Cardiac muscle cell (in vitro differentiated cells and primary cell): ENCODE measurements around the gene CACNA1A. TPM values are rescaled to one million over a fixed set of nuclear protein-coding genes. Genes with fewer than 3 reads are reported as not detected.

Source experiments
- DNase-seq, 2 donors: peaks; one replicate each; pipeline versions ENCODE4 v3.0.0 to v3.0.0-alpha.2; 2010 to 2017; ENCODE audit warnings: low read depth in 1 of 2, low spot score in 1 of 2
- H3K27ac ChIP-seq: fragments of 200-600 bp; sonication (generic); 2 replicates; pipeline ENCODE4 v1.5.1; 2016
- H3K27me3 ChIP-seq: fragments of 200-600 bp; sonication (generic); 2 replicates; pipeline ENCODE4 v1.6.0; 2016; ENCODE audit warnings: control low read depth
- H3K36me3 ChIP-seq: fragments of 200-600 bp; sonication (generic); 2 replicates; pipeline ENCODE4 v1.5.1; 2016; ENCODE audit warnings: control low read depth
- H3K4me1 ChIP-seq: fragments of 200-600 bp; sonication (generic); 2 replicates; pipeline ENCODE4 v1.8.1; 2017; ENCODE audit warnings: low read depth, mild to moderate bottlenecking, mixed run types
- H3K4me3 ChIP-seq: fragments of 200-600 bp; sonication (generic); 2 replicates; pipeline ENCODE4 v1.5.1; 2016; ENCODE audit warnings: mild to moderate bottlenecking
- H3K9me3 ChIP-seq: fragments of 200-600 bp; sonication (generic); 2 replicates; pipeline ENCODE4 v1.5.1; 2017; ENCODE audit warnings: low read depth, mild to moderate bottlenecking, control low read depth
- polyA plus RNA-seq: library from polyadenylated mRNA; unstranded; fragments of >200 nt; fragmentation: Nextera tagmentation; extraction: Ambion mirVana; gene quantifications from 2 replicates; pipeline ENCODE4 v1.2.1, GENCODE V29; 2016
- total RNA-seq: library from RNA; depleted of rRNA; stranded (reverse); fragments of >200 nt; gene quantifications from 2 replicates; pipeline ENCODE4 v1.2.3, GENCODE V29; 2016
- TF ChIP-seq, protein P1 (sequence below): IDR thresholded peaks from 2 replicates; pipeline ENCODE4 v1.5.1; 2012; ENCODE audit warnings: low read depth, mild to moderate bottlenecking, low read length

The CACNA1A gene
- total and polyA plus RNA-seq, 2 experiments from 2014 or later, result 5.6 to 6.8 TPM

DNA sequence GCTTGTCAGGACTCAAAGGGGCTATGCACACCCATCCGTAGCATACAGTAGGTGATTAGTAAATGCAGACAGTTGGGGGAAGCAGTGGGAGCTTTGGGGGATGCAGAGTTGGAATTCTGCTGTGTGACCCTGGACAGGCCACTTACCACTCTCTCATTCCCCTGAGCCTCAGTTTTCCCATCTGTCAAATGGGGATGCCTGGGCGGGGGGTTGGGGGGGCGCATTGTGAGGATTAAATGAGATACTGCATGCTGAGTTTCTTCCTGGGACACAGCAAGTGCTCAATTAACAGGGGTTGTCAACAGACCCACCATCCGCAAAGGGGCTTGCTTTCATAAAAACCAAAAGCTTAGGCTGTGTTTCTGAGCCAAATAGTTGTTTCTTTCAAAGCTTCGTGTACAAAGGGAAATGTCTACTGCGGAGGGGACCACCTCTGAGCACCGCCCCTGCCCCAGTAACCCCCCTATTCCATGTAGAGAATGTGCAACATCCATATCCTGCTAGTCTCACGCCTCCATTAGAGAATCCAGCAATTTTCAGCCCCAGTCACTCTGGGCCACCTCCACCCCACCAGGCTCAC is 223.7 kb downstream of the CACNA1A start:
- TF ChIP-seq, protein P1, sequence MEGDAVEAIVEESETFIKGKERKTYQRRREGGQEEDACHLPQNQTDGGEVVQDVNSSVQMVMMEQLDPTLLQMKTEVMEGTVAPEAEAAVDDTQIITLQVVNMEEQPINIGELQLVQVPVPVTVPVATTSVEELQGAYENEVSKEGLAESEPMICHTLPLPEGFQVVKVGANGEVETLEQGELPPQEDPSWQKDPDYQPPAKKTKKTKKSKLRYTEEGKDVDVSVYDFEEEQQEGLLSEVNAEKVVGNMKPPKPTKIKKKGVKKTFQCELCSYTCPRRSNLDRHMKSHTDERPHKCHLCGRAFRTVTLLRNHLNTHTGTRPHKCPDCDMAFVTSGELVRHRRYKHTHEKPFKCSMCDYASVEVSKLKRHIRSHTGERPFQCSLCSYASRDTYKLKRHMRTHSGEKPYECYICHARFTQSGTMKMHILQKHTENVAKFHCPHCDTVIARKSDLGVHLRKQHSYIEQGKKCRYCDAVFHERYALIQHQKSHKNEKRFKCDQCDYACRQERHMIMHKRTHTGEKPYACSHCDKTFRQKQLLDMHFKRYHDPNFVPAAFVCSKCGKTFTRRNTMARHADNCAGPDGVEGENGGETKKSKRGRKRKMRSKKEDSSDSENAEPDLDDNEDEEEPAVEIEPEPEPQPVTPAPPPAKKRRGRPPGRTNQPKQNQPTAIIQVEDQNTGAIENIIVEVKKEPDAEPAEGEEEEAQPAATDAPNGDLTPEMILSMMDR, result no peak
- Histone ChIP-seq H3K27me3 (no peaks in the 10 kb centered on the region), H3K27ac (no peak overlapping the region), H3K4me1 (no peaks in the 10 kb centered on the region), H3K9me3 (no peaks in the 10 kb centered on the region), H3K4me3 (no peak overlapping the region), H3K36me3 (no peaks in the 10 kb centered on the region)
- DNase-seq, result no peak

DNA sequence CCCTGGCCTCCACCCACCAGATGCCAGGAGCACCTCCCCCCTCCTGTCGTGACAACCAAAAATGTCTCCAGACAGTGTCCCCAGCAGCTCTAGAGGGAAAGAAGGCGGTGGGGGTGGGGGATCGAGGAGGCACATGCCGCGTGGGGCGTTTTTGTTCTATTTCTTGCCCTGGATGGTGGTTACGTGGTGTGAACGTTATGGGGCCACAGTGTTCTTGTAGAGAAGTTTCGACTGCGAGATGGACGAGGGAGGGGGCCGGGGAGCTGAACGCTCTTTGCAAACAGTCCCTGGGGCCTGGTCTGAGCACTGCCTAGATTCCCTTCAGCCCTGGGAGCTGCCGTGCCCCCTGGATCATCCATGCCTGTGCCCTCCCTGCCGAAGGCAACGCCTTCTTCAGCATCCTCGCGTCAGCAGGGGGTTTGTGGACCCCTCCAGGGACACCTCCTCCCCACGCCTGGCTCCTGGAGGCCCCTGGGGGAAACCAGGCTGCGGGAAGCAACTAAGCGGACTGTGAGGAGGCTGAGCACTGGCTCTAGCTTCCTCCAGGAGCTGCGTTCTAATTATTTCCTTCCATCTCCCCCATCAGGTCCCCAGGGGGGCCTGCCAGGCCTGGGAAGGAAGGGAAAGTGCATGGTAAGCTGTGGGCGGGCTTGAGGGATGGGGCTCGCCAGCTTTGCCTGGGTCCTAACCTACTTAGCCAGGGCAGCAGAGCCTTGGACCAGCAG is 224.6 kb downstream of the CACNA1A start:
- H3K4me3 ChIP-seq, result no peak overlapping the region
- H3K4me1 ChIP-seq, result no peaks in the 10 kb centered on the region
- TF ChIP-seq, protein P1, result no peak
- DNase-seq, result no peak
- no peaks in the 10 kb centered on the region for H3K9me3 ChIP-seq
- H3K36me3 ChIP-seq, result no peaks in the 10 kb centered on the region
- no peaks in the 10 kb centered on the region for H3K27me3 ChIP-seq
- no peak overlapping the region for H3K27ac ChIP-seq

DNA sequence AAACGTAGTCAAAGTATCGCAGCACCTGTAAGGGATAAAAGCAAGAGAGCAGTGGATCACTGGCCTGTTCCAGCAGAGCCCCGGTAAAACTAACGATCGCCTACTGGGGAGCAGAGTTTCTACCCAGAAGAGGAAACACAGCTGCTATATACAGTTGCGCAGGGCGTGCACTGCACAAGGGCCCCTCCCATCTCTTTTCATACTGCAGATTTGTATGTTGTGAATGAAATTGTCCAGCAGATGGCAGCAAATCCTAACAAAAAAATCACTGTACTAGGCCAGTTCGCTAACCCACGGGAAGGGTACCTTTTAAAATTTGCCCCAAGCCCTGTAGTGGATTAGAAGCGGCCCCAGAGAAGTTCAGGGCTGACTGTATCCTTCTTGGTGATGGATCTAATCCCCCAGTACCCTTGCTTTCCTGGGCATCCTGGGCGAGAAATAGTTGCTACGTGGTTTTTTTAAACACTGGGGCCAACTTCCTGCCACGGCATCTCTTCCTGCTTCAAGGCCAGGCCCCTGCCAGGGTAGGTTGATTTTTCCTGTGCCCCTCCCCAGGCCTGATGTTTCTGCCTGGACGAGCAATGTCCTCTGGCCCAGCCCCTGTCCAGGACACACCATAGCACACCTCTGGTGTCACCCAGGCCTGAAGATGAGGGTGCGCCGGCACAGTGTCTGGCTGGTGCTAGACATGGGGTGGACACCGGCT is 229.0 kb downstream of the CACNA1A start:
- no peaks in the 10 kb centered on the region for H3K9me3 ChIP-seq
- no peaks in the 10 kb centered on the region for H3K4me1 ChIP-seq
- H3K4me3 ChIP-seq, result no peak overlapping the region
- H3K27me3 ChIP-seq, result no peaks in the 10 kb centered on the region
- no peak overlapping the region for H3K27ac ChIP-seq
- H3K36me3 ChIP-seq, result no peaks in the 10 kb centered on the region
- peak; percentile 73 to 82 for DNase-seq
- TF ChIP-seq, protein P1, result peak; percentile 53

DNA sequence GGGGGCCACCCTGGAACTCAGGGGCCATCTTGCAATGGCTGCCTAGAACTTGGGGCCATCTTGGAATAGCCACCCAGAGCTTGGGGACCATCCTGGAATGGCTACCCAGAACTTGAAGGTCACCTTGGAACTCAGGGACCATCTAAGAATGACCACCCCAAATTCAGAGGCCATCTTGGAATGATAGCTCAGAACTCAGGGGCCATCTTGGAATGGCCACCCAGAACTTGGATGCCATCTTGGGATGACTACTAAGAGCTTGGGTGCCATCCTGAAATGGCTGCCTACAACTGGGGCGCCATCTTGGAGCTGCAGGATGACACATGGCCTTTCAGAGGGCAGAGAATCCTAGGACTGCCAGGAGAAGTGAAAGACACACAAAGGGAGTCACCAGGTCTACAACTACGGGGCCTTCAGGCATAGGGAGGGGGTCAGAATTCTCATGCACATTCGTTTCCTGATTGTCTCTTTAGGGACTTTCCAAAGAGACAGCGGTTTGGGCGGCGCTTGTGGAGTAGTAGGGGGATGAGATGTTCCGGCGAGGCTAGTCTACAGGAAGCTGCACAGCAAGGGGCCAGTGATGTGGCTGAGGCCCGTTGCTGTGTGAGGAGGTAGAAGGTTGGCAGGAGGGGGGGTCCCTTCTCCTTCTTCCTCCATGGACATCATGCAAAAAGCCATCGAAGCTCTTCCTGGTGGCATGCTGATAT is 231.1 kb downstream of the CACNA1A start:
- TF ChIP-seq, protein P1, result no peak
- no peak for DNase-seq
- H3K9me3 ChIP-seq, result no peaks in the 10 kb centered on the region
- H3K27me3 ChIP-seq, result no peaks in the 10 kb centered on the region
- no peak overlapping the region for H3K4me3 ChIP-seq
- H3K27ac ChIP-seq, result no peak overlapping the region
- H3K36me3 ChIP-seq, result no peaks in the 10 kb centered on the region
- no peaks in the 10 kb centered on the region for H3K4me1 ChIP-seq

DNA sequence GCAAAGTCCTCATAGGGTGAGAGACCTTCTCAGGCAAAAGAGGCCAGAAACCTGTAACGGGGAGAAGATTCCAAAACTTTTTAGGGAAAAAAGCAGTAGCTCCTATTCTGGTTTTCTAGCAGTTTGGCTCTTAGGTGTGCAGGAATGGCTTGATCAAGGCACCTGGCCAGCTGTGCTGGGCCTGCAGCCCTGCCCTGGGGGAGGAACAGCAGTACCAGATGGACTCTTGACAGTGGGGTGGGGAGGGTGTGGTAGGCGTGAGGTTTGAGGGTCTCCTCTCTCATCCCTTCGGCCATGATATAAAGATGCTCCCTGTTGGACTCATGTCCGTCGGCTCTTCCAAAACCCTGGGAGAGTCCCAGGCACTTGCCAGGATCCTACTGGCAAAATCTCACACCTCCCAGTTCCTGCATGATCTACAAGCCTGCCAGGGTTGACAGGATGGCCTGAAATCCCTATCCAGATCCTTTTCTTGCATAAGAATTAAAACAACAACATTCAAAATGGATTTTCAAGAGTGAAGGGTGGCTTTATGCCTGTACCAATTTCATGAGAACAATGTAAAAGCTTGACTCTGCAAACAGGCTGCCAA is 235.7 kb downstream of the CACNA1A start:
- Histone ChIP-seq H3K4me3 (no peak overlapping the region), H3K27ac (no peak overlapping the region), H3K27me3 (no peaks in the 10 kb centered on the region), H3K9me3 (no peaks in the 10 kb centered on the region), H3K36me3 (no peaks in the 10 kb centered on the region), H3K4me1 (no peaks in the 10 kb centered on the region)
- TF ChIP-seq, protein P1, result no peak
- no peak for DNase-seq
